CD4-positive, alpha-beta T cell (primary cell): ENCODE data around the gene TMEM11. TPM values are rescaled to one million over a fixed set of nuclear protein-coding genes. Genes with fewer than 3 reads are reported as not detected.

Experiments used
- ATAC-seq: fragments of 200-7000 bp; cut with Tn5 transposase; one replicate; pipeline ENCODE4 v1.10.0; 2022; ENCODE audit warnings: mild to moderate bottlenecking; ENCODE audit not compliant: poor library complexity
- CTCF ChIA-PET: fragments of 350-600 bp; sonication (Branson Sonifier 250); formaldehyde crosslinking; loops from one replicate; lab custom pipeline; 2021; ENCODE audit warnings: antibody characterized with exemption, inconsistent platforms; lab: Charles Lee
- POLR2A ChIA-PET: fragments of 350-600 bp; sonication (Branson Sonifier 250); formaldehyde crosslinking; loops from one replicate; lab custom pipeline; 2021; ENCODE audit warnings: antibody characterized with exemption, inconsistent platforms; lab: Charles Lee
- DNase-seq, 14 experiments: peaks; one replicate each; pipeline ENCODE4 v3.0.0-alpha.2; 2013 to 2020; ENCODE audit warnings: mixed read lengths in 2 of 14
- H3K27ac ChIP-seq, 2 donors: one replicate each; pipeline versions ENCODE4 v1.5.1 to v1.7.0; 2013; ENCODE audit warnings: low read length in 2 of 2, low read depth in 1 of 2, mild to moderate bottlenecking in 1 of 2
- H3K27me3 ChIP-seq, 2 experiments: 1 replicate in 1 of 2; 2 replicates in 1 of 2; pipeline versions ENCODE4 v1.6.1 to v1.7.0; 2013; ENCODE audit warnings: low read length in 2 of 2, control low read depth in 1 of 2, mild to moderate bottlenecking in 1 of 2, moderate library complexity in 1 of 2; ENCODE audit not compliant: insufficient read depth in 2 of 2, control insufficient read depth in 1 of 2
- H3K36me3 ChIP-seq: one replicate; pipeline ENCODE4 v1.6.1; 2013; ENCODE audit warnings: low read length, control low read depth; ENCODE audit not compliant: insufficient read depth
- H3K4me1 ChIP-seq: one replicate; pipeline ENCODE4 v1.6.1; 2013; ENCODE audit warnings: low read length, control low read depth; ENCODE audit not compliant: insufficient read depth
- H3K4me3 ChIP-seq: one replicate; pipeline ENCODE4 v1.5.1; 2013; ENCODE audit warnings: mild to moderate bottlenecking, low read length, moderate library complexity
- H3K9me3 ChIP-seq, 2 experiments: 1 replicate in 1 of 2; 2 replicates in 1 of 2; pipeline versions ENCODE4 v1.6.1 to v1.7.0; 2013; ENCODE audit warnings: low read length in 2 of 2, mild to moderate bottlenecking in 2 of 2, control low read depth in 1 of 2, moderate library complexity in 1 of 2; ENCODE audit not compliant: control insufficient read depth in 1 of 2, insufficient read depth in 1 of 2
- H3K27ac Mint-ChIP-seq: one replicate; pipeline ENCODE4 v1.8.0; 2020; ENCODE audit warnings: mixed read lengths
- H3K27me3 Mint-ChIP-seq: one replicate; pipeline ENCODE4 v1.8.0; 2021; ENCODE audit warnings: mixed read lengths
- H3K36me3 Mint-ChIP-seq: one replicate; pipeline ENCODE4 v1.8.0; 2021; ENCODE audit warnings: low read depth, mixed read lengths
- H3K4me1 Mint-ChIP-seq: one replicate; pipeline ENCODE4 v1.8.0; 2021; ENCODE audit warnings: low read depth, mixed read lengths
- H3K4me3 Mint-ChIP-seq: one replicate; pipeline ENCODE4 v1.8.0; 2020; ENCODE audit warnings: mild to moderate bottlenecking, mixed read lengths
- H3K9me3 Mint-ChIP-seq: one replicate; pipeline ENCODE4 v1.8.0; 2020; ENCODE audit warnings: mixed read lengths
- intact Hi-C, 2 experiments: fragments of 100-400 bp; cut with DNase I in 1 of 2; cut with micrococcal nuclease in 1 of 2; formaldehyde crosslinking; loops; one replicate each; pipeline versions ENCODE4 v1.15.1 to v1.9.0; 2023 to 2025; cut with DNase I, micrococcal nuclease
- total RNA-seq, 174 experiments: library from RNA in 2 of 174; stranded (reverse) in 2 of 174; gene quantifications; one replicate each; pipeline ENCODE4 v1.2.3 and lab custom pipeline; 2021 to 2026
- TF ChIP-seq, protein P1 (sequence below): fragments of 200-600 bp; IDR thresholded peaks from one replicate; pipeline ENCODE4 v1.8.0; 2022; ENCODE audit warnings: antibody characterized with exemption, mild to moderate bottlenecking

Gene TMEM11
- total RNA-seq, 2 experiments from 2014 or later, result 17.8 to 19.2 TPM

DNA sequence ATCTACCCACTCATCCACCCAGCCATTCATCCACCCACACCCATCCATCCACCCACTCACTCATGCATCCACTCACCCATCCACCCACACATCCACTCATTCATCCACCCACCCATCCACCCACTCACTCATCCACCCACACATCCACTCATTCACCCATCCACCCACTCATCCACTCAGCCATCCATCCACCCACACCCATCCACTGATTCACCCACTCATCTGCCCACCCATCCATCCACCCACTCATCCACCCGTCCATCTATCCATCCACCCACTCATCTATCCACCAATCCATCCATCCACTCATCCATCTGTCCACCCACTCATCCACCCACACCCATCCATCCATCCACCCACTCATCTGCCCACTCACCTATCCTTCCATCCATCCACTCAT lies 22.0 kb upstream of the TMEM11 start:
- no peak overlapping the region for H3K4me3 Mint-ChIP-seq
- TF ChIP-seq, protein P1, sequence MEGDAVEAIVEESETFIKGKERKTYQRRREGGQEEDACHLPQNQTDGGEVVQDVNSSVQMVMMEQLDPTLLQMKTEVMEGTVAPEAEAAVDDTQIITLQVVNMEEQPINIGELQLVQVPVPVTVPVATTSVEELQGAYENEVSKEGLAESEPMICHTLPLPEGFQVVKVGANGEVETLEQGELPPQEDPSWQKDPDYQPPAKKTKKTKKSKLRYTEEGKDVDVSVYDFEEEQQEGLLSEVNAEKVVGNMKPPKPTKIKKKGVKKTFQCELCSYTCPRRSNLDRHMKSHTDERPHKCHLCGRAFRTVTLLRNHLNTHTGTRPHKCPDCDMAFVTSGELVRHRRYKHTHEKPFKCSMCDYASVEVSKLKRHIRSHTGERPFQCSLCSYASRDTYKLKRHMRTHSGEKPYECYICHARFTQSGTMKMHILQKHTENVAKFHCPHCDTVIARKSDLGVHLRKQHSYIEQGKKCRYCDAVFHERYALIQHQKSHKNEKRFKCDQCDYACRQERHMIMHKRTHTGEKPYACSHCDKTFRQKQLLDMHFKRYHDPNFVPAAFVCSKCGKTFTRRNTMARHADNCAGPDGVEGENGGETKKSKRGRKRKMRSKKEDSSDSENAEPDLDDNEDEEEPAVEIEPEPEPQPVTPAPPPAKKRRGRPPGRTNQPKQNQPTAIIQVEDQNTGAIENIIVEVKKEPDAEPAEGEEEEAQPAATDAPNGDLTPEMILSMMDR, result no peak
- Histone ChIP-seq H3K27ac (no peak overlapping the region), H3K4me1 (no peaks in the 10 kb centered on the region), H3K36me3 (no peaks in the 10 kb centered on the region), H3K4me3 (no peak overlapping the region), H3K9me3 (peaks cover 0 to 4% of the 10 kb centered on the region in 2 experiments), H3K27me3 (no peaks in the 10 kb centered on the region)
- H3K27ac Mint-ChIP-seq, result no peak overlapping the region
- intact Hi-C loops, result no loop called here
- H3K27me3 Mint-ChIP-seq, result no peaks in the 10 kb centered on the region
- H3K36me3 Mint-ChIP-seq, result no peaks in the 10 kb centered on the region
- H3K9me3 Mint-ChIP-seq, result peaks cover 7% of the 10 kb centered on the region
- no peak for ATAC-seq
- ChIA-PET POLR2A (no interaction called here), CTCF (no interaction called here)
- DNase-seq, result no peak
- H3K4me1 Mint-ChIP-seq, result no peaks in the 10 kb centered on the region

DNA sequence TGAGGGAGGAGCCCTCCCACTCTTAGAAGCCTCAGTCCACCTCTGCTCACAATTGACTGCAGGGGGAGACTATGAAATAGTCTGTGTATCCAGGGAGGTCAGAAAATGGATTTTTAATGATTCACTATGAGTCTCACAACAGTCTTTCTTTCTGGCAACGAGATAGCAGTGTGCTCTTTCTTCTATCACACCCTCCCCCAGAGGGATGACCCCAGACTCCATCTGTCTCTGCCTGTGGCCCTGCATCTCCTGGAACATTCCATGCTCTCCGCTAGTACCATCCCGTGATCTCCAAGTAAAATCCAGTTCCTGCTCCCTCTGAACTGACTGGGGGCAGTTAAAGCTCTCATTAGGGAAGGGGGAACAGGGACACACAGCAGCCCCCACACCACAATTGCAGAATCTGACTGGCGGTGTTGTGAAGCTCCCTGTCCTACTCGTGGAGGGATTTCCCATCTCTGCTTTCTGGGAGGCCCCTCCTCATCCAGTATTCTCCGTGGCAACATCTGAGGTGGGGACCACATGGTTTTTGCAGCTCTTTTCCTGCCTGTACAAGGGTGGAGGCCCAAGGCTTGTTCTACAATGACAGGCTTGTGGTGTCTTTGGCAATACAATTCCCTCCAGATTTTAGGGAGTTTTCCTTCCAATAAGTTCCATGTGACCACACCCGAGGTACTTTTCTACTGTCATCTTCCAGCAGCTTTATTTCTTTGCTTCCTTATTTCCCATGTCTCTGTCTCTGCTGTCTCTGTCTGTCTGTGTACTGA lies 19.8 kb upstream of the TMEM11 start:
- CTCF ChIA-PET, result no interaction called here
- no peak overlapping the region for H3K27ac Mint-ChIP-seq
- peaks cover 7% of the 10 kb centered on the region for H3K9me3 Mint-ChIP-seq
- ATAC-seq (no peak), DNase-seq (no peak)
- Histone ChIP-seq H3K36me3 (no peaks in the 10 kb centered on the region), H3K9me3 (peaks cover 0 to 4% of the 10 kb centered on the region in 2 experiments), H3K27me3 (no peaks in the 10 kb centered on the region), H3K27ac (no peak overlapping the region), H3K4me1 (no peaks in the 10 kb centered on the region), H3K4me3 (no peak overlapping the region)
- H3K36me3 Mint-ChIP-seq, result no peaks in the 10 kb centered on the region
- H3K4me3 Mint-ChIP-seq, result no peak overlapping the region
- no peaks in the 10 kb centered on the region for H3K4me1 Mint-ChIP-seq
- intact Hi-C loops, result no loop called here
- no peaks in the 10 kb centered on the region for H3K27me3 Mint-ChIP-seq
- POLR2A ChIA-PET, result no interaction called here
- TF ChIP-seq, protein P1, result no peak

GRCh38 chr17:21232033-21232749 lies 18.2 kb upstream of the TMEM11 start:
- Histone ChIP-seq H3K4me1 (no peaks in the 10 kb centered on the region), H3K27ac (no peak overlapping the region), H3K27me3 (no peaks in the 10 kb centered on the region), H3K36me3 (no peaks in the 10 kb centered on the region), H3K9me3 (peaks cover 0 to 4% of the 10 kb centered on the region in 2 experiments), H3K4me3 (no peak overlapping the region)
- Mint-ChIP-seq H3K4me3 (no peak overlapping the region), H3K27ac (no peak overlapping the region), H3K36me3 (no peaks in the 10 kb centered on the region), H3K27me3 (no peaks in the 10 kb centered on the region), H3K4me1 (no peaks in the 10 kb centered on the region), H3K9me3 (peaks cover 7% of the 10 kb centered on the region)
- no peak for ATAC-seq
- intact Hi-C loops, result no loop called here
- no peak for DNase-seq
- TF ChIP-seq, protein P1, result no peak
- CTCF ChIA-PET, result no interaction called here
- POLR2A ChIA-PET, result no interaction called here
